Measurements from ENCODE around the gene TMIGD1.

The TMIGD1 gene

DNA sequence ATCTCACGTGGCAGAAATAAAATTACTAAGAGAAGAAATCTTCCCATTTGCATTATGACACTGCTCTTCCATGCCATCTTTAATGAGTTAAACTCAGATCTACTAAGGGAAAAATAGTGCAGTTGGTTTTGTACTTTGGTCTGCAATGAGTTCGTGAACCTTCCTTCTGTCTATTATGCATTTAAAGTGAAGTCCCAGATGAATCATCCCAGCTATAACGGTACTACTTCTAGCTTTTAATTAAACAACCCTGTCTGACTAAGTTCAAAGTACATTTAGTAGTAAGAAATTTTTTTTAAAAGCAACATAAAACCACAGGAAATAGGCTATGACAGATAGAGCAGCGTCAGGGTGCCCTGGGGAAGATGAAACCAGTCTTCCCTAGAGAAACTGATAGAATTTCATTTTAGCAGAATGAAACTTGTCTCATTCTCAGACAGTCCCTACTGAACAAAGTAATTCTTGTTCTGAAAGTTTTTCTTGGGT lies 1.8 kb downstream of the TMIGD1 start:
- peak; percentile 20 for DNase-seq (ENCODE audit: low read depth, low spot score)

DNA sequence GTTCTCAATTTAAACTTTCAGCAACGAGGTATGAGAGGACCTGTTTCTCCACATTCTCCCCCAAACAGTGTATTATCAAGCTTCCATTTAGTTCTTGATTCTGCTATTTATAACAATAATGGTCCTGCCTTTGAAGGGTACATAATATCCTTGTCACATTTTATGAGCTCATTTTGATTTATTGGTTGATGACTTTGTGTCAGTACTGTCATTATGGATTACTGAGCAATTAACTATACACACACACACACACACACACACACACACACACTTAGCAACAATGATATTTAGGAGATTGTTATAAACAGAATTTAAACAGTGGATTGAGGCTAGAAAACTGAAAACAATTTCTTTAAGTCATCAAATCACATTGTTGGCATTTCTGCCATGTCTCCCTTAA lies 7.0 kb downstream of the TMIGD1 start:
- DNase-seq (ENCODE audit: low read depth, low spot score), result no peak

- DNase-seq (ENCODE audit: low read depth, low spot score), result no peak
These were observed 9.1 kb downstream of the TMIGD1 start for GRCh38 chr17:30324723-30325122.

GRCh38 chr17:30323895-30324319 lies 9.9 kb downstream of the TMIGD1 start:
- no peak for DNase-seq (ENCODE audit: low read depth, low spot score)

DNA sequence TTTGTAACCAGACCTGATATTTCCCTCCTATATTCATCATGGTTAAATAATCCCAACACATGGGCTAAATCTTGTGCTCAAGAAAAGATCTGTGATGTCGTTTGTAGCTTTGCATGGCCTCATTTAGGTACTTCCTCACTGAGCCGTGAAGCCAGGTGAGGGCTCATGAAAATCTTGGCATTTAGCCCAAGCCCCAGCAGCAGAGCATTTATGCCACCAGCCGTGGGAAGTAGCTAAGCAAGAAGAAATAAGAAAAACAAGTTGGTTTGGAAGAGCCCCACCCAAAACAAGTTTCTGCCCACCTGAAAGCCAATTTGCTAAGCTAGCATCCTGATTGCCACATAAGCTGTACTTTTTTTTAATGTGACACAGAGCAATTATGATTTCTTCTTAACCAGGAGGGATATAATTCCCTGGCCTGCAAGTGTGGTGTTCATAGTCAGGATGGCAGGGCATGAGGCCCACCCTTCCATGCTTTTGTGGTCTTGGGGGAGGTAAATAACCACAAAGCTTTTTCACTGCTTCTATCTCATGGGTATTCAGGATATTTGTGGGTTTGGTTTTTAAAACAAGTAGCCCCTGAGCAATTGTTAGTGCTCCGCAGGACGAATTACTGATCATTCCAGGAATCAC lies 10.5 kb downstream of the TMIGD1 start:
- no peak for DNase-seq (ENCODE audit: low read depth, low spot score)

- no peak for DNase-seq (ENCODE audit: low read depth, low spot score)
These were observed 12.5 kb downstream of the TMIGD1 start for GRCh38 chr17:30321314-30321713.

DNA sequence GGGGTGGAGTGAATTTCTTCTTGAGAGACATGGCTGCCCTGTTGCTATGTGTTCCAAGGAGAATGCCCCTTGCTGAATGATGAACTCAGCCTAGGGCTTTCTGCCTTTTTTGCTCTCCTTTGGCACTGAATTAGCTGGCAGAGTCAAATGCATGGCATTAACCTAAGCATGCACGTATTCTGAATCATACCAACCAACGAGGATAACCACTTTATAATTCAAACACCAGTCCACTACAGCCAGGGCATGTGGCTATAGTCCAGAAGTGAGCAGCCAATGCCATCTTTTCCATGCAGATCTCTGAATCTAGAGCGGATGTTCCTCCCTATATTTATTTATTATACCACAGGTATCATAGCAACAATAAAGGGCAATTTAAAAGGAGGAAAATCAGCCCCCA lies 15.7 kb downstream of the TMIGD1 start:
- no peak for DNase-seq (ENCODE audit: low read depth, low spot score)

- DNase-seq (ENCODE audit: low read depth, low spot score), result no peak
These were observed 17.1 kb downstream of the TMIGD1 start for GRCh38 chr17:30316736-30317135.

DNA sequence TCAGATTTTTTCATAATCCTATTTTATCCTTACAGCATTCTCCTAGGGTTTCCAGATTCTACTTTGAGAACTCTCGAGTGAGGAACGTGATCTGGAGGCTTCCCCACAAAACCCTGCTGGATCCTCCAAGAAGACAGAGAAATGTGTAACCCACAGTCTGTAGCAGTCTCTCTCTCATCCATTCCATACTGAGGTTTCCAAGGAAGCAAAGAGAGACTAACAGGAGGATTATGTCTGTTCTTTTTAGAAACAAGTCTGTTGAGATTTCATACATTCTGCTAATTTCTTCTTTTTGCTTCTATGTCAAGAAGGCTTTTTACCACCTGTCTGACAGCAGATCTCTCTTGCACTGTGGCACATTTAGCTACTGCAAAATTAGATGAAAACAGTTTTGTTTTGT lies 18.8 kb downstream of the TMIGD1 start:
- no peak for DNase-seq (ENCODE audit: low read depth, low spot score)

DNA sequence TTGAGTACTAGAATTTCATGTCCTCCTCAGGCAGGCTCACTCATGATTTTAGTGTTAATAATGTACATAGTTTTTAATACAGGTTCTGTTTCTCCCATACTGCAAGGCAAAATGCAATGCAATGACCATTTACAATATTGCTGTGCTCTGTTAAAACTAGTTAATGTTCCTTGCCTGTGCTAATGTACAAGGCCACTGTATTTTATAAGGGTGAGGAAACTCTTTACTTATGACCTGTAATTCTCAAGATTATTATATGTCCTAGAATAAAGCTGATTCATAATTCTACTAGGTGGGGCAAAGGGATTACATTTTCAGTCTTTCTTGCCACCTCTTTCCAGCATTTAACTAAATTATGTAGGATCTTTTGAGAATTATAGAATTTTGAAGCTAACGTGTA lies 19.4 kb downstream of the TMIGD1 start:
- DNase-seq (ENCODE audit: low read depth, low spot score), result no peak

DNA sequence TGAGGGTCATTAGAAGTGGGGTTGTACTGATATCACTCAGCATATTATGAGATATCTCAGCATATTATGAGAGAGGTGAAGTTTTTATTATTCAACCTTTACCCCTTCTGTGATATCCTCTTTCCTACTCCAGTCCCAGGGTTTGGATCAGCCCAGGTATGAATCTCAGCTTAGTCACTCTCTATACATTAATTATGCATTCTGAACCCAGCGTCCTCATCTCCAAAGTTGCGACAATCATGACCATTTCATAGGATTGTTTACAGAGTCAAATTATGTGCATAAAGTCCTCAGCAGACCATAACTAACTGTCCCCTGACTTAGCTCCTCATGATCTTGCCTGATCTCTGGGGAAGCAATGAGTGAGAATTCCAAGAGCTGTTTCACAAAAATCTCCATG lies 21.6 kb downstream of the TMIGD1 start:
- no peak for DNase-seq (ENCODE audit: low read depth, low spot score)

GRCh38 chr17:30310562-30310961 lies 23.3 kb downstream of the TMIGD1 start:
- no peak for DNase-seq (ENCODE audit: low read depth, low spot score)

DNA sequence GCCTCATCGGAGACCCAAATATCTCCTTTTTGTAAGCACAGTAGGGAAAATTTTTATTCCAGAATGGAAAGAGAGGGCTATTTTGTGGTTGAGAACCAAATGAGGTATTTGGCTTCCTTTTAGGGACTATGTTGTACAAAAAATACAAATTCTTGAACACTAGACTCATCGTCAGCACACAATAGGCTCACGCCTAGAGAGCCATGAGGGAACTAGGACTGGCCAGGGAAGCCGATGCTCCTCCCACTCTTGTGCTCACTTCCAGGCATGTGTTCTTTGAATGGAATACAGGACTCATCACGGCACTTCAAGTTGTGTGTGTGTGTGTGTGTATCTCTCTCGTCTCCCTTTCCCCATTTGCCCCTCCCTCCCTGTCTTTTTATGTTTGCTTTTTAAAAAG lies 24.3 kb downstream of the TMIGD1 start:
- DNase-seq (ENCODE audit: low read depth, low spot score), result no peak

DNA sequence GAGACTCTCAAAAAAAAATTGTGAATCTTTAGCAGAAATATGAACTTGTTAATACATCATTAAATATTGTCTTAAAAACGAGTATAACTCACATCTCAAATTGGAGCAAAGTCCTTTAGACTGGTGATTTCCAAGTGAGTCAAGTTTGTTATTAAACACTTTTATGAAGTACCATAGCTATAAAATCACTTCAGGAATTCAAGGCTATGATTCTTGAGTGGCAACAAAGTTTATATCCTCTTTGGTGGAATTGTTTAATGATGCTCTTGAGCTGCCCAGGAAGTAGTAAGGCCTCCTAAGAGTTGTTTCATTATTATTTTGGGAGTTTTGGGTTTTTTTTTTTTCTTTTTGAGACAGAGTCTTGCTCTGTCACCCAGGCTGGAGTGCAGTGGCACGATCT lies 25.5 kb downstream of the TMIGD1 start:
- DNase-seq (ENCODE audit: low read depth, low spot score), result no peak

DNA sequence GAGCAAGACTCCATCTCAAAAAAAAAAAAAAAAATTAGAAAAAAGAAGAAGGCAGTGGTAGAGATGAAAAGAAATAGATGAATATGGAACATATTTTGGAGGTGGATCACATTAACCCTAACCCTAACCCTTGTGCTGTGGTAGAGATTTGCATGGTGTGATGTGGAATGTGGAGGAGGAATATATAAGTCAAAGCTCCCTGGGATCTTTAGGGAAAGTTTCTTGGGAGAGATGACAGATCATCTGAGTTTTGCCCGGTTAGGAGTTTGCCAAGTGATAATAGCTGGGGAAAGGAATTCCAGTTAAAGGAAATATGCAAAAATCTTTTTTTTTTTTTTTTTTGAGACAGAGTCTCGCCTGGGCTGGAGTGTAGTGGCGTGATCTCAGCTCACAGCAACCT lies 29.1 kb downstream of the TMIGD1 start:
- DNase-seq (ENCODE audit: low read depth, low spot score), result no peak

DNA sequence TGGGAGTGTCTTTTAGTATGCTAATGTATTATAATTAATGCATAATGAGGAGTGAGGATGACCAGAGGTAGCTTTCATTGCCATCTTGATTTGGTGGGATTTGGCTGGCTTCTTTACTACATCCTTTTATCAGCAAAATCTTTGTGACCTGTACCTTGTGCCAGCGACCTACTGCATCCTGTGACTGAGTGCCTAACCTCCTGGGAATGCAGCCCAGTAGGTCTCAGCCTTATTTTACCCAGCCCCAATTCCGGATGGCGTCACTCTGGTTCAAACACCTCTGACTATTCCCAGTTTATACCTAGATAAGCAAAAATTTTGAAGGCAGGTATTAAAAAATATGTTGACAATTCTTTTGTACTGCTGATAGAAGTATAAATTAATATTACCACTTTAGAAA lies 31.6 kb downstream of the TMIGD1 start:
- no peak for DNase-seq (ENCODE audit: low read depth, low spot score)

- DNase-seq (ENCODE audit: low read depth, low spot score), result no peak
These were observed 33.0 kb downstream of the TMIGD1 start for GRCh38 chr17:30300818-30301217.

- DNase-seq (ENCODE audit: low read depth, low spot score), result no peak
These were observed 34.9 kb downstream of the TMIGD1 start for GRCh38 chr17:30299000-30299399.

- DNase-seq (ENCODE audit: low read depth, low spot score), result no peak
These were observed 36.1 kb downstream of the TMIGD1 start for GRCh38 chr17:30297715-30298114.

- DNase-seq (ENCODE audit: low read depth, low spot score), result no peak
These were observed 37.3 kb downstream of the TMIGD1 start for GRCh38 chr17:30296499-30297080.

GRCh38 chr17:30292286-30292858 lies 41.5 kb downstream of the TMIGD1 start:
- no peak for DNase-seq (ENCODE audit: low read depth, low spot score)

GRCh38 chr17:30291543-30292285 lies 42.1 kb downstream of the TMIGD1 start, which contains the start of gene BLMH:
Gene BLMH, minus strand, starts transcription at chr17:30291944. Its CDS starts 125 bp downstream, at chr17:30291819.
- DNase-seq (ENCODE audit: low read depth, low spot score), result peak; percentile 54

All from activated CD4-positive, CD25-positive, alpha-beta regulatory T cell treated with anti-CD3 and anti-CD28 coated beads, Interleukin-2, amount 50 U/mL, for 16 hours (primary cell).